ENCODE measurements around the gene FGF4.

Gene FGF4

DNA sequence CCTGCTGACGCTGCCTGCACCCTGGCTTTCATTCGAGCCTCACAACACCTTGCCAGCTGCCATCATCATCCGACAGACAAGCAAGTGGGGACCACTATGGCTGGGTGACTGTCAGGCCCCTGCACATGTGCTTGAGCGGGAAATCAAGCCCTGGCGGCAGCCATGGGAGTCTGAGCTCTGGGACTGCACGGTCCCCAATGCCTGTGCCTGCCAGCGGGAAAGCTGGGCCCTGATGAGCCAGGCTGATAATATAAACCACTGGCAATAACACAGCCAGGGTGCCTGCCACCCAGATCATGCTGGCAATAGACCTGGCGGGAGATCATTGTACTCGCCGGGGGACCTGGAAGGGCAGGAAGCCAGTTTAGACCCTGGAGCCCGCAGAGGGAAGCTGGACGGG is 41.5 kb upstream of the FGF4 start:
- no peak overlapping the region for H3K4me2 ChIP-seq (ENCODE audit: insufficient read depth, low read length)
- H4K20me1 ChIP-seq (ENCODE audit: insufficient read depth, low read length) = no peaks in the 10 kb centered on the region; the same call in 1 of the 2 replicates
- H3K27me3 ChIP-seq (ENCODE audit: insufficient read depth, low read length, poor library complexity) = no peaks in the 10 kb centered on the region
- no peak for TF ChIP-seq EZH2 (IDR thresholded peaks at IDR 0.05; ENCODE audit: borderline replicate concordance, low read depth, low read length, severe bottlenecking)
- TF ChIP-seq, protein P1, sequence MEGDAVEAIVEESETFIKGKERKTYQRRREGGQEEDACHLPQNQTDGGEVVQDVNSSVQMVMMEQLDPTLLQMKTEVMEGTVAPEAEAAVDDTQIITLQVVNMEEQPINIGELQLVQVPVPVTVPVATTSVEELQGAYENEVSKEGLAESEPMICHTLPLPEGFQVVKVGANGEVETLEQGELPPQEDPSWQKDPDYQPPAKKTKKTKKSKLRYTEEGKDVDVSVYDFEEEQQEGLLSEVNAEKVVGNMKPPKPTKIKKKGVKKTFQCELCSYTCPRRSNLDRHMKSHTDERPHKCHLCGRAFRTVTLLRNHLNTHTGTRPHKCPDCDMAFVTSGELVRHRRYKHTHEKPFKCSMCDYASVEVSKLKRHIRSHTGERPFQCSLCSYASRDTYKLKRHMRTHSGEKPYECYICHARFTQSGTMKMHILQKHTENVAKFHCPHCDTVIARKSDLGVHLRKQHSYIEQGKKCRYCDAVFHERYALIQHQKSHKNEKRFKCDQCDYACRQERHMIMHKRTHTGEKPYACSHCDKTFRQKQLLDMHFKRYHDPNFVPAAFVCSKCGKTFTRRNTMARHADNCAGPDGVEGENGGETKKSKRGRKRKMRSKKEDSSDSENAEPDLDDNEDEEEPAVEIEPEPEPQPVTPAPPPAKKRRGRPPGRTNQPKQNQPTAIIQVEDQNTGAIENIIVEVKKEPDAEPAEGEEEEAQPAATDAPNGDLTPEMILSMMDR (IDR thresholded peaks at IDR 0.05; ENCODE audit: borderline replicate concordance, extremely low read depth, low read length, poor library complexity, severe bottlenecking) = no peak
- no peaks in the 10 kb centered on the region for H3K36me3 ChIP-seq (ENCODE audit: insufficient read depth, low read length)
- DNase-seq (no peak), ATAC-seq (ENCODE audit: insufficient read depth, low read depth) (no peak)
- H3K9ac ChIP-seq (ENCODE audit: low read depth, low read length) = no peak overlapping the region
- H3K79me2 ChIP-seq (ENCODE audit: insufficient read depth, low read length) = no peaks in the 10 kb centered on the region
- no peak overlapping the region for H2AFZ ChIP-seq (ENCODE audit: low read depth, low read length)
- no peaks in the 10 kb centered on the region for H3K4me1 ChIP-seq (ENCODE audit: insufficient read depth, low read length)
- no peak overlapping the region for H3K4me3 ChIP-seq (ENCODE audit: low read depth in 1 of 2, low read length in 2 of 2)
- H3K9me3 ChIP-seq (ENCODE audit: insufficient read depth, low read length, severe bottlenecking) = no peaks in the 10 kb centered on the region
- H3K27ac ChIP-seq (ENCODE audit: low read length) = no peak overlapping the region

DNA sequence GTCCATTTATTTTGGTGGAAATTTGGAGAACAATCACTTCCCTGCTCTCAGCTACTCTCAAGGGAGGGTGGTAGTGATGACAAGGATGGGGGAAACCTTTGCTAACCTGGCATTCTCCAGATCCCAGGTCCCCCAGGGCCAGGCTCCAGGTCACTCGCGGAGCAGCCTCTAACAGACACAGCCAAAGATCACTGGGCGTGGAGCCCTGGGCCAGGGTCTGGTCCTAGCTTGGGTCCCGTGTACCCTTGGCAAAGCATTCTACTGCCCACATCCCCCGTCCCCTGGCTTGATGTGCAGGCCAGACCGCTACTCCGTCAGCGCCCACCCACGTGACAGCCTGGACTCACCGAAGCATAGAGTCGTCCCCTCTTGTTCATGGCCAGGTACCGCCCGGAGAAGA is 40.8 kb upstream of the FGF4 start:
- Histone ChIP-seq H3K9ac (ENCODE audit: low read depth, low read length) (no peak overlapping the region), H2AFZ (ENCODE audit: low read depth, low read length) (no peak overlapping the region), H4K20me1 (ENCODE audit: insufficient read depth, low read length) (no peaks in the 10 kb centered on the region), H3K9me3 (ENCODE audit: insufficient read depth, low read length, severe bottlenecking) (no peaks in the 10 kb centered on the region), H3K4me3 (ENCODE audit: low read depth in 1 of 2, low read length in 2 of 2) (no peak overlapping the region), H3K36me3 (ENCODE audit: insufficient read depth, low read length) (no peaks in the 10 kb centered on the region), H3K4me1 (ENCODE audit: insufficient read depth, low read length) (no peaks in the 10 kb centered on the region), H3K4me2 (ENCODE audit: insufficient read depth, low read length) (no peak overlapping the region), H3K79me2 (ENCODE audit: insufficient read depth, low read length) (no peaks in the 10 kb centered on the region), H3K27ac (ENCODE audit: low read length) (no peak overlapping the region), H3K27me3 (ENCODE audit: insufficient read depth, low read length, poor library complexity) (no peaks in the 10 kb centered on the region)
- DNase-seq = no peak
- ATAC-seq (ENCODE audit: insufficient read depth, low read depth) = no peak
- no peak for TF ChIP-seq EZH2 (IDR thresholded peaks at IDR 0.05; ENCODE audit: borderline replicate concordance, low read depth, low read length, severe bottlenecking)
- TF ChIP-seq, protein P1 (IDR thresholded peaks at IDR 0.05; ENCODE audit: borderline replicate concordance, extremely low read depth, low read length, poor library complexity, severe bottlenecking) = no peak

DNA sequence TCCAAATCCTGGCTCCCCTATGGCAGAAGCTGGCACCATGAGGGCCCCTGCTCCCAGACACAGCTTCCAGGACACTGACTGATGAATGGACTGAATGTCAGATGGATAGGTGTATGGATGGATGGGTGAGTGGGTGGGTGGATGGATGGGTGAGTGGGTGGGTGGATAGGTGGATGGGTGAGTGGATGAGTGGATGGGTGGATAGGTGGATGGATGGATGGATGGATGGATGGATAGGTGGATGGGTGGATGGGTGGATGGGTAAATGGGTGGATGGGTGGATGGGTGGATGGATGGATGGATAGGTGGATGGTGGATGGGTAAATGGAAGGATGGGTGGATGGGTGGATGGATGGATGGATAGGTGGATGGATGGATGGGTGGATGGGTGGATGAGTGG is 39.8 kb upstream of the FGF4 start:
- no peaks in the 10 kb centered on the region for H3K4me1 ChIP-seq (ENCODE audit: insufficient read depth, low read length)
- no peak overlapping the region for H3K4me3 ChIP-seq (ENCODE audit: low read depth in 1 of 2, low read length in 2 of 2)
- DNase-seq (no peak), ATAC-seq (ENCODE audit: insufficient read depth, low read depth) (no peak)
- H3K27ac ChIP-seq (ENCODE audit: low read length) = no peak overlapping the region
- H3K9me3 ChIP-seq (ENCODE audit: insufficient read depth, low read length, severe bottlenecking) = no peaks in the 10 kb centered on the region
- no peaks in the 10 kb centered on the region for H3K79me2 ChIP-seq (ENCODE audit: insufficient read depth, low read length)
- H2AFZ ChIP-seq (ENCODE audit: low read depth, low read length) = no peak overlapping the region
- no peak overlapping the region for H3K4me2 ChIP-seq (ENCODE audit: insufficient read depth, low read length)
- no peak overlapping the region for H3K9ac ChIP-seq (ENCODE audit: low read depth, low read length)
- no peaks in the 10 kb centered on the region for H4K20me1 ChIP-seq (ENCODE audit: insufficient read depth, low read length)
- H3K27me3 ChIP-seq (ENCODE audit: insufficient read depth, low read length, poor library complexity) = no peaks in the 10 kb centered on the region
- TF ChIP-seq EZH2 (IDR thresholded peaks at IDR 0.05; ENCODE audit: borderline replicate concordance, low read depth, low read length, severe bottlenecking) = no peak
- TF ChIP-seq, protein P1 (IDR thresholded peaks at IDR 0.05; ENCODE audit: borderline replicate concordance, extremely low read depth, low read length, poor library complexity, severe bottlenecking) = no peak
- H3K36me3 ChIP-seq (ENCODE audit: insufficient read depth, low read length) = no peaks in the 10 kb centered on the region

DNA sequence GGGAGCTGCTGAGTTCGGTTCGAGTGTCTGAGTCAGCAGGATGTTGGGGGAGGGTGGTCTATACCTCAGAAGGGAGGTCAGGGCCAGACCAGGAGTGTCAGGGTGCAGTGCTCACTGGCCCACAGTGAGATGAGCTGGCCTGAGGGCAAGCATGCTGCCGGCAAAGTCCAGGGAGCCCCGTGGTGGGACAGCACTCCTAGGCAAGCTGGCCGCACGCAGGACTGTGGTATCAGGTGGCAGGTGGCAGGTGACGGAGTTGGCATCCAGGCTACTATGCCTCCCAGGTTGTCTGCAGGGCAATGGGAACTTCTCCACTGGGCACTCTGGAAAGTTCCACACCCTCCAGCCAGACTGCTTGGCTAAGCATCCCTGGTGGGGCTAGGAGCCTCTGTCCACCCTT is 39.3 kb upstream of the FGF4 start:
- DNase-seq (no peak), ATAC-seq (ENCODE audit: insufficient read depth, low read depth) (no peak)
- no peaks in the 10 kb centered on the region for H4K20me1 ChIP-seq (ENCODE audit: insufficient read depth, low read length)
- H3K9me3 ChIP-seq (ENCODE audit: insufficient read depth, low read length, severe bottlenecking) = no peaks in the 10 kb centered on the region
- no peak for TF ChIP-seq EZH2 (IDR thresholded peaks at IDR 0.05; ENCODE audit: borderline replicate concordance, low read depth, low read length, severe bottlenecking)
- H2AFZ ChIP-seq (ENCODE audit: low read depth, low read length) = no peak overlapping the region
- H3K4me2 ChIP-seq (ENCODE audit: insufficient read depth, low read length) = no peak overlapping the region
- no peak overlapping the region for H3K4me3 ChIP-seq (ENCODE audit: low read depth in 1 of 2, low read length in 2 of 2)
- no peaks in the 10 kb centered on the region for H3K27me3 ChIP-seq (ENCODE audit: insufficient read depth, low read length, poor library complexity)
- H3K36me3 ChIP-seq (ENCODE audit: insufficient read depth, low read length) = no peaks in the 10 kb centered on the region
- H3K79me2 ChIP-seq (ENCODE audit: insufficient read depth, low read length) = no peaks in the 10 kb centered on the region
- H3K4me1 ChIP-seq (ENCODE audit: insufficient read depth, low read length) = no peaks in the 10 kb centered on the region
- no peak overlapping the region for H3K9ac ChIP-seq (ENCODE audit: low read depth, low read length)
- no peak overlapping the region for H3K27ac ChIP-seq (ENCODE audit: low read length)

Measured in DND-41 (cell line).